HepG2 (cell line): ENCODE results near the gene C11orf21. TPM values are rescaled to one million over a fixed set of nuclear protein-coding genes. Genes with fewer than 3 reads are reported as not detected.

Experiments used
- AHR ChIP-seq: IDR thresholded peaks from 2 replicates; pipeline ENCODE4 v1.6.1; 2018; ENCODE audit warnings: missing genetic modification reagents, missing compliant biosample characterization
- CCAR2 ChIP-seq: fragments of 200-400 bp; formaldehyde crosslinking; optimal IDR thresholded peaks from 2 replicates; pipeline ENCODE3; 2018; ENCODE audit warnings: low read depth, mild to moderate bottlenecking, low read length, moderate library complexity
- ELF4 ChIP-seq: sonication (generic); formaldehyde crosslinking; IDR thresholded peaks from 2 replicates; pipeline ENCODE4 v1.5.0; 2020; ENCODE audit warnings: missing genetic modification reagents, mild to moderate bottlenecking, moderate library complexity, borderline replicate concordance
- ERF ChIP-seq: IDR thresholded peaks from 2 replicates; pipeline ENCODE4 v1.6.1; 2018; ENCODE audit warnings: missing biosample characterization, missing genetic modification reagents
- FIP1L1 ChIP-seq: fragments of 200-400 bp; formaldehyde crosslinking; IDR thresholded peaks from 2 replicates; pipeline ENCODE4 v1.6.1; 2018; ENCODE audit warnings: low read depth, mild to moderate bottlenecking, low read length, moderate library complexity, borderline replicate concordance; ENCODE audit not compliant: insufficient read depth
- FOSL1 ChIP-seq: sonication (generic); formaldehyde crosslinking; IDR thresholded peaks from 2 replicates; pipeline ENCODE4 v1.9.0; 2021; ENCODE audit warnings: missing genetic modification reagents, borderline replicate concordance
- FOXA3 ChIP-seq: IDR thresholded peaks from 2 replicates; pipeline ENCODE4 v1.6.1; 2016; ENCODE audit warnings: missing genetic modification reagents, missing compliant biosample characterization
- HOXA9 ChIP-seq: sonication (generic); formaldehyde crosslinking; IDR thresholded peaks from 2 replicates; pipeline ENCODE4 v1.8.1; 2022; ENCODE audit warnings: missing genetic modification reagents, mild to moderate bottlenecking, moderate library complexity, borderline replicate concordance
- IRX3 ChIP-seq: sonication (generic); formaldehyde crosslinking; IDR thresholded peaks from 2 replicates; pipeline ENCODE4 v1.8.1; 2023; ENCODE audit warnings: mild to moderate bottlenecking, low read depth, missing genetic modification reagents, borderline replicate concordance
- NFATC3 ChIP-seq: sonication (generic); formaldehyde crosslinking; IDR thresholded peaks from 2 replicates; pipeline ENCODE4 v1.5.1; 2020; ENCODE audit warnings: mild to moderate bottlenecking, missing genetic modification reagents
- PCBP2 ChIP-seq: fragments of 200-400 bp; formaldehyde crosslinking; optimal IDR thresholded peaks from 2 replicates; pipeline ENCODE3; 2018; ENCODE audit warnings: low read length, low read depth; ENCODE audit not compliant: poor library complexity, severe bottlenecking
- PRPF4 ChIP-seq: fragments of 200-400 bp; formaldehyde crosslinking; IDR thresholded peaks from 2 replicates; pipeline ENCODE4 v1.6.1; 2016; ENCODE audit warnings: low read length, low read depth; ENCODE audit not compliant: poor library complexity, severe bottlenecking
- ZFYVE20 ChIP-seq: sonication (generic); formaldehyde crosslinking; IDR thresholded peaks from 2 replicates; pipeline ENCODE4 v1.8.0; 2023; ENCODE audit warnings: low read depth, mild to moderate bottlenecking, moderate library complexity, missing genetic modification reagents, borderline replicate concordance
- ZMAT3 ChIP-seq: sonication (generic); formaldehyde crosslinking; conservative IDR thresholded peaks from 2 replicates; pipeline ENCODE4 v1.7.0; 2021; ENCODE audit warnings: missing genetic modification reagents
- ZNF430 ChIP-seq: sonication (generic); formaldehyde crosslinking; IDR thresholded peaks from 2 replicates; pipeline ENCODE4 v1.9.0; 2021; ENCODE audit warnings: mild to moderate bottlenecking, missing genetic modification reagents
- ZNF460 ChIP-seq: sonication (generic); formaldehyde crosslinking; IDR thresholded peaks from 2 replicates; pipeline ENCODE4 v1.5.1; 2020; ENCODE audit warnings: missing genetic modification reagents, mild to moderate bottlenecking, borderline replicate concordance
- ZNF552 ChIP-seq: sonication (generic); formaldehyde crosslinking; IDR thresholded peaks from 2 replicates; pipeline ENCODE4 v1.9.0; 2022; ENCODE audit warnings: missing genetic modification reagents, mild to moderate bottlenecking, borderline replicate concordance
- ZNF569 ChIP-seq: sonication (generic); formaldehyde crosslinking; IDR thresholded peaks from 2 replicates; pipeline ENCODE4 v1.5.0; 2020; ENCODE audit warnings: mild to moderate bottlenecking, missing genetic modification reagents, moderate library complexity, borderline replicate concordance
- ZNF780A ChIP-seq: sonication (generic); formaldehyde crosslinking; IDR thresholded peaks from 2 replicates; pipeline ENCODE4 v1.8.0; 2022; ENCODE audit warnings: mild to moderate bottlenecking, missing genetic modification reagents, moderate library complexity
- polyA plus RNA-seq, 8 experiments: library from polyadenylated mRNA; depleted of rRNA in 3 of 8; stranded (reverse) in 7 of 8; unstranded in 1 of 8; fragments of >200 nt; fragmentation: Illumina TruSeq in 4 of 8; extraction: Trizol in 4 of 8; gene quantifications; 2 replicates each; pipeline versions ENCODE4 v1.2.1 to v1.2.3, GENCODE V29; 2011 to 2016; ENCODE audit warnings: low read depth in 4 of 8, missing spikeins in 1 of 8, mixed read lengths in 1 of 8; ENCODE audit not compliant: insufficient read depth in 1 of 8
- total RNA-seq, 5 experiments: library from RNA; depleted of rRNA; stranded (reverse); fragments of >200 nt; fragmentation: Illumina TruSeq; extraction: Trizol; gene quantifications; 2 replicates each; pipeline ENCODE4 v1.2.3, GENCODE V29; 2016; ENCODE audit warnings: low read depth in 1 of 5
- TF ChIP-seq, protein P1 (sequence below): sonication (generic); formaldehyde crosslinking; IDR thresholded peaks from 2 replicates; pipeline ENCODE4 v1.5.0; 2020; ENCODE audit warnings: missing genetic modification reagents
- TF ChIP-seq, protein P2 (sequence below): sonication (generic); formaldehyde crosslinking; conservative IDR thresholded peaks from 2 replicates; pipeline ENCODE4 v1.4.0; 2020; ENCODE audit warnings: mild to moderate bottlenecking, missing genetic modification reagents, moderate library complexity
- TF ChIP-seq, protein P3 (sequence below): sonication (generic); formaldehyde crosslinking; IDR thresholded peaks from 2 replicates; pipeline ENCODE4 v1.4.0; 2020; ENCODE audit warnings: mild to moderate bottlenecking, missing genetic modification reagents
- TF ChIP-seq, protein P4 (sequence below): sonication (generic); formaldehyde crosslinking; IDR thresholded peaks from 2 replicates; pipeline ENCODE4 v1.5.0; 2020; ENCODE audit warnings: missing genetic modification reagents, mild to moderate bottlenecking, borderline replicate concordance

C11orf21 gene
- total and polyA plus RNA-seq, 2 of the 13 experiments (the other 11 are each of a cell fraction or from before 2014, with no cell fraction given) = 0.08 TPM; not detected in 1

DNA sequence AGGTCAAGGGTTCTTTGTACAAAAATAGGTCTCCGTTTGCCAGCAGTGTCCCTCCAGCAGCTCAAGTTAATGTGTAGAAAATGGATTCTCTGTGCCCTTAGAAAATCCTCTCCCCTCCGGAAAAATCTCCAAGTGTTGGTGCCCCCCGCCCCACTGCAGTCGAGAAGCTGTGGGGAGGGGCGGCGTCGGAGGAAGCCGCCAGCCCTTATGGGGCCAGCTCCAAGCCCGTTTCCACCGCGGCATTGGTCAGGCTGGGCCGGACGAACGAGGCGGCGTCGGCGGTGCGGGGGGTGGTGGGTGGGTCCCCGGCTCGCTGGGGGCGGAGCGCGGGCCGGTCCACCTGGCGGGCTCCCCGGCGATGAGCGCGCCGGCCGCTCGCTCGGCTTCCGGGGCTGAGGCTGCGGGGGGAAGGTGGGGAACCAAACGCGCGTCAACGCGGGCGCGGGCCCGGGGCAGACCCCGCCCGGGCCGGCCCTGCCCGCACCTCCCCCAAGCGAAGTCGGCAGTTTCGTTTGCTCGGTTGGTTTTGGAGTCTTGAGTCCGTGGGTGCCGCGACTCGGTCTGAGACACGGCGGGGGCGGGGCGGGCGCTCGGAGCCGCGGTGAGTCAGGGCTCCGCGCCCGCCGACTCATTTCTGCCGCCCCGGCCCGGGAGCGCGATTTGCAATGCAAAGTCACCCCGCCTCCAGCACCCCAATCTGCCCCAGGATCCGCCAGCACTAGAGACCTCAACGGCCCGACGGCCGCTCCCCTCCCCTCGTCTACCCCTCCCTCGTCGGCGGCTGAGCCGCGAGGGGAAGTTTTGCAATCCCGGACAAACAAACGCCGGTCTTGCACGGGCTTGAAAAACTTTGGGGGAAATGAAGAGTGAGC lies 32.8 kb downstream of the C11orf21 start (continued):
- TF ChIP-seq CCAR2 (no peak), NFATC3 (CRISPR knock-in tag) (no peak), ELF4 (CRISPR knock-in tag) (no peak), ZNF552 (CRISPR knock-in tag) (no peak), FIP1L1 (no peak), FOSL1 (no peak), ZNF460 (CRISPR knock-in tag) (no peak), HOXA9 (CRISPR knock-in tag) (no peak; the same call in 1 of the 2 replicates), IRX3 (CRISPR knock-in tag) (no peak), AHR (CRISPR knock-in tag) (0 out of 2 replicates have a peak, but pooled peaks have one; percentile 23), FOXA3 (CRISPR knock-in tag) (peak; percentile 48; the same call in 1 of the 2 replicates), ZNF780A (no peak), ZFYVE20 (CRISPR knock-in tag) (no peak), PRPF4 (no peak), ZNF430 (CRISPR knock-in tag) (peak; percentile 59; the same call in 1 of the 2 replicates), ZNF569 (CRISPR knock-in tag) (no peak), ERF (peak; percentile 68), PCBP2 (no peak), ZMAT3 (no peak)
- TF ChIP-seq, protein P1, sequence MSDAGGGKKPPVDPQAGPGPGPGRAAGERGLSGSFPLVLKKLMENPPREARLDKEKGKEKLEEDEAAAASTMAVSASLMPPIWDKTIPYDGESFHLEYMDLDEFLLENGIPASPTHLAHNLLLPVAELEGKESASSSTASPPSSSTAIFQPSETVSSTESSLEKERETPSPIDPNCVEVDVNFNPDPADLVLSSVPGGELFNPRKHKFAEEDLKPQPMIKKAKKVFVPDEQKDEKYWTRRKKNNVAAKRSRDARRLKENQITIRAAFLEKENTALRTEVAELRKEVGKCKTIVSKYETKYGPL = no peak
- TF ChIP-seq, protein P2, sequence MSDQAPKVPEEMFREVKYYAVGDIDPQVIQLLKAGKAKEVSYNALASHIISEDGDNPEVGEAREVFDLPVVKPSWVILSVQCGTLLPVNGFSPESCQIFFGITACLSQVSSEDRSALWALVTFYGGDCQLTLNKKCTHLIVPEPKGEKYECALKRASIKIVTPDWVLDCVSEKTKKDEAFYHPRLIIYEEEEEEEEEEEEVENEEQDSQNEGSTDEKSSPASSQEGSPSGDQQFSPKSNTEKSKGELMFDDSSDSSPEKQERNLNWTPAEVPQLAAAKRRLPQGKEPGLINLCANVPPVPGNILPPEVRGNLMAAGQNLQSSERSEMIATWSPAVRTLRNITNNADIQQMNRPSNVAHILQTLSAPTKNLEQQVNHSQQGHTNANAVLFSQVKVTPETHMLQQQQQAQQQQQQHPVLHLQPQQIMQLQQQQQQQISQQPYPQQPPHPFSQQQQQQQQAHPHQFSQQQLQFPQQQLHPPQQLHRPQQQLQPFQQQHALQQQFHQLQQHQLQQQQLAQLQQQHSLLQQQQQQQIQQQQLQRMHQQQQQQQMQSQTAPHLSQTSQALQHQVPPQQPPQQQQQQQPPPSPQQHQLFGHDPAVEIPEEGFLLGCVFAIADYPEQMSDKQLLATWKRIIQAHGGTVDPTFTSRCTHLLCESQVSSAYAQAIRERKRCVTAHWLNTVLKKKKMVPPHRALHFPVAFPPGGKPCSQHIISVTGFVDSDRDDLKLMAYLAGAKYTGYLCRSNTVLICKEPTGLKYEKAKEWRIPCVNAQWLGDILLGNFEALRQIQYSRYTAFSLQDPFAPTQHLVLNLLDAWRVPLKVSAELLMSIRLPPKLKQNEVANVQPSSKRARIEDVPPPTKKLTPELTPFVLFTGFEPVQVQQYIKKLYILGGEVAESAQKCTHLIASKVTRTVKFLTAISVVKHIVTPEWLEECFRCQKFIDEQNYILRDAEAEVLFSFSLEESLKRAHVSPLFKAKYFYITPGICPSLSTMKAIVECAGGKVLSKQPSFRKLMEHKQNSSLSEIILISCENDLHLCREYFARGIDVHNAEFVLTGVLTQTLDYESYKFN (CRISPR knock-in tag) = no peak; the same call in 1 of the 2 replicates
- TF ChIP-seq, protein P3, sequence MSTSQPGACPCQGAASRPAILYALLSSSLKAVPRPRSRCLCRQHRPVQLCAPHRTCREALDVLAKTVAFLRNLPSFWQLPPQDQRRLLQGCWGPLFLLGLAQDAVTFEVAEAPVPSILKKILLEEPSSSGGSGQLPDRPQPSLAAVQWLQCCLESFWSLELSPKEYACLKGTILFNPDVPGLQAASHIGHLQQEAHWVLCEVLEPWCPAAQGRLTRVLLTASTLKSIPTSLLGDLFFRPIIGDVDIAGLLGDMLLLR (CRISPR knock-in tag) = no peak
- TF ChIP-seq, protein P4, sequence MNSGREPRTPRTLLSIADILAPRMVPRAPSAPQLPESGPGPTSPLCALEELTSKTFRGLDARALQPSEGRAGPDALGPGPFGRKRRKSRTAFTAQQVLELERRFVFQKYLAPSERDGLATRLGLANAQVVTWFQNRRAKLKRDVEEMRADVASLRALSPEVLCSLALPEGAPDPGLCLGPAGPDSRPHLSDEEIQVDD (CRISPR knock-in tag) = no peak
